Midbrain (tissue), 1 donor: ENCODE results near the gene P2RX5.
"Not testable (repeated sequence)": the region's sequence is repeated elsewhere in the genome, so short reads cannot be mapped to it uniquely, and the experiment has no call there.

ENCODE experiments used
- DNase-seq: peaks from one replicate; lab custom pipeline; 2025; lab: John Stamatoyannopoulos, UW

Gene P2RX5

GRCh38 chr17:3695723-3696411 is at the start of gene P2RX5:
P2RX5 (minus strand) TSS chr17:3696155; CDS start chr17:3696005, 150 bp downstream.
- no peak for DNase-seq

- no peak for DNase-seq
Measured at GRCh38 chr17:3745071-3745470, 49.1 kb upstream of the P2RX5 start.

GRCh38 chr17:3744014-3744413 is 48.1 kb upstream of the P2RX5 start:
- DNase-seq: no peak

GRCh38 chr17:3740611-3741073 is 44.7 kb upstream of the P2RX5 start:
- DNase-seq: no peak

- no peak for DNase-seq
Measured at GRCh38 chr17:3739422-3740124, 43.6 kb upstream of the P2RX5 start.

GRCh38 chr17:3738562-3739295 is 42.8 kb upstream of the P2RX5 start:
- DNase-seq: peak; percentile 22

- no peak for DNase-seq
Measured at GRCh38 chr17:3735515-3735914, 39.6 kb upstream of the P2RX5 start.

GRCh38 chr17:3734911-3735276 is 38.9 kb upstream of the P2RX5 start:
- DNase-seq: not testable (repeated sequence)

GRCh38 chr17:3732210-3732621 is 36.3 kb upstream of the P2RX5 start:
- no peak for DNase-seq

- no peak for DNase-seq
Measured at GRCh38 chr17:3730881-3731429, 35.0 kb upstream of the P2RX5 start.

- DNase-seq: no peak
Measured at GRCh38 chr17:3729881-3730280, 33.9 kb upstream of the P2RX5 start.

GRCh38 chr17:3728099-3728498 is 32.1 kb upstream of the P2RX5 start:
- DNase-seq: not testable (repeated sequence)

- DNase-seq: no peak
Measured at GRCh38 chr17:3727041-3727440, 31.1 kb upstream of the P2RX5 start.

GRCh38 chr17:3724378-3725077 is 28.6 kb upstream of the P2RX5 start:
- no peak for DNase-seq

- DNase-seq: peak; percentile 90
Measured at GRCh38 chr17:3723556-3724377, 27.8 kb upstream of the P2RX5 start, which contains the start of gene HASPIN. HASPIN (plus strand) TSS chr17:3723903; CDS start chr17:3723936, 33 bp downstream.

- no peak for DNase-seq
Measured at GRCh38 chr17:3723188-3723555, 27.2 kb upstream of the P2RX5 start.

GRCh38 chr17:3722716-3723115 is 26.8 kb upstream of the P2RX5 start:
- no peak for DNase-seq

- DNase-seq: no peak
Measured at GRCh38 chr17:3719265-3719664, 23.3 kb upstream of the P2RX5 start.

GRCh38 chr17:3718201-3718600 is 22.2 kb upstream of the P2RX5 start:
- no peak for DNase-seq

- no peak for DNase-seq
Measured at GRCh38 chr17:3715296-3715695, 19.3 kb upstream of the P2RX5 start.
